H1 (cell line): ENCODE results near the gene SLC6A8.

Experiments used
- GABPA ChIP-seq: IDR thresholded peaks from 2 replicates; pipeline ENCODE4 v1.6.1; 2011; ENCODE audit warnings: mild to moderate bottlenecking, low read length, moderate library complexity, borderline replicate concordance; ENCODE audit not compliant: insufficient read depth
- RFX5 ChIP-seq: IDR thresholded peaks from 2 replicates; pipeline ENCODE4 v1.6.1; 2011; ENCODE audit warnings: low read depth, low read length, improper control_type of control experiment, borderline replicate concordance
- ZNF274 ChIP-seq: IDR thresholded peaks from 2 replicates; pipeline ENCODE4 v1.7.0; 2012; ENCODE audit warnings: low read length, borderline replicate concordance; ENCODE audit errors: extremely low read depth
- TF ChIP-seq, protein P1 (sequence below), 3 experiments: IDR thresholded peaks; 1 replicate in 2 of 3; 2 replicates in 1 of 3; pipeline versions ENCODE4 v1.5.1 to v1.6.1; 2011; ENCODE audit warnings: low read length in 3 of 3, mild to moderate bottlenecking in 3 of 3, inconsistent platforms in 2 of 3, low read depth in 1 of 3, moderate library complexity in 1 of 3; ENCODE audit not compliant: insufficient read depth in 1 of 3; ENCODE audit errors: control extremely low read depth in 1 of 3

DNA sequence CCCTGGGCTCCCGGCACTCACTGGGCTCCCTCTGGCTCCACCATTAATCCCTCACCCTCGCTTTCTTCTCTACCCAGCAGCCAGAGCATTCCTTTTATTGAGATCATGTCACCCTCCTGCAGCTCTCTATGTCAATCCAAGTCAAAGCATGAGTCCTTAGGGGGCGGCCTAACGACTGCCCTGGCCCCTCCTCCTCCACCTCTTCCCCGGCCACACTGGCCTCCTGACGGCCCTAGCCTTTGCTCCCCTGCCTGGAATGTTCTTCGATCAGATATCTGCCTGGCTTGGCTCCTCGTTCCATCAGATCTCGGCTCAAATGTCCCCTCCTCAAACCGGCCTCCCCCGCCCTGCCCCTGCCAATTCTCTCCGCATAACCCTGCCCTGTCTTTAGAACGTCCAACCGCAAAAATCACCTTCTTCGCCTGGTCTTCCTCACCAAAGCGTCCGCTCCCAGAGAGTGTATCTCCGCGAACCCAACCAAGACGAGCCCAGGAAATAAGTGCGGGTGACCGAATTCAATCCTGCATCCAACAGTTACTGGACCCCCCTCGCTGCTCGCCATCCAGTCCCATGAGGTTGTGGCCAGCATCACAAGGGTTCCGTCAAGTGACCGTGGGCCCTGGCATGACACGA, 13.4 kb upstream of the SLC6A8 start:
- TF ChIP-seq GABPA (no peak), ZNF274 (no peak), RFX5 (no peak)
- TF ChIP-seq, protein P1, sequence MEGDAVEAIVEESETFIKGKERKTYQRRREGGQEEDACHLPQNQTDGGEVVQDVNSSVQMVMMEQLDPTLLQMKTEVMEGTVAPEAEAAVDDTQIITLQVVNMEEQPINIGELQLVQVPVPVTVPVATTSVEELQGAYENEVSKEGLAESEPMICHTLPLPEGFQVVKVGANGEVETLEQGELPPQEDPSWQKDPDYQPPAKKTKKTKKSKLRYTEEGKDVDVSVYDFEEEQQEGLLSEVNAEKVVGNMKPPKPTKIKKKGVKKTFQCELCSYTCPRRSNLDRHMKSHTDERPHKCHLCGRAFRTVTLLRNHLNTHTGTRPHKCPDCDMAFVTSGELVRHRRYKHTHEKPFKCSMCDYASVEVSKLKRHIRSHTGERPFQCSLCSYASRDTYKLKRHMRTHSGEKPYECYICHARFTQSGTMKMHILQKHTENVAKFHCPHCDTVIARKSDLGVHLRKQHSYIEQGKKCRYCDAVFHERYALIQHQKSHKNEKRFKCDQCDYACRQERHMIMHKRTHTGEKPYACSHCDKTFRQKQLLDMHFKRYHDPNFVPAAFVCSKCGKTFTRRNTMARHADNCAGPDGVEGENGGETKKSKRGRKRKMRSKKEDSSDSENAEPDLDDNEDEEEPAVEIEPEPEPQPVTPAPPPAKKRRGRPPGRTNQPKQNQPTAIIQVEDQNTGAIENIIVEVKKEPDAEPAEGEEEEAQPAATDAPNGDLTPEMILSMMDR (IDR thresholded peaks at IDR 0.05; ENCODE audit: control extremely low read depth in 1 of 3, insufficient read depth in 1 of 3, low read depth in 1 of 3, low read length in 3 of 3) = no peak
